ENCODE results near the gene KCNG2.

DNA sequence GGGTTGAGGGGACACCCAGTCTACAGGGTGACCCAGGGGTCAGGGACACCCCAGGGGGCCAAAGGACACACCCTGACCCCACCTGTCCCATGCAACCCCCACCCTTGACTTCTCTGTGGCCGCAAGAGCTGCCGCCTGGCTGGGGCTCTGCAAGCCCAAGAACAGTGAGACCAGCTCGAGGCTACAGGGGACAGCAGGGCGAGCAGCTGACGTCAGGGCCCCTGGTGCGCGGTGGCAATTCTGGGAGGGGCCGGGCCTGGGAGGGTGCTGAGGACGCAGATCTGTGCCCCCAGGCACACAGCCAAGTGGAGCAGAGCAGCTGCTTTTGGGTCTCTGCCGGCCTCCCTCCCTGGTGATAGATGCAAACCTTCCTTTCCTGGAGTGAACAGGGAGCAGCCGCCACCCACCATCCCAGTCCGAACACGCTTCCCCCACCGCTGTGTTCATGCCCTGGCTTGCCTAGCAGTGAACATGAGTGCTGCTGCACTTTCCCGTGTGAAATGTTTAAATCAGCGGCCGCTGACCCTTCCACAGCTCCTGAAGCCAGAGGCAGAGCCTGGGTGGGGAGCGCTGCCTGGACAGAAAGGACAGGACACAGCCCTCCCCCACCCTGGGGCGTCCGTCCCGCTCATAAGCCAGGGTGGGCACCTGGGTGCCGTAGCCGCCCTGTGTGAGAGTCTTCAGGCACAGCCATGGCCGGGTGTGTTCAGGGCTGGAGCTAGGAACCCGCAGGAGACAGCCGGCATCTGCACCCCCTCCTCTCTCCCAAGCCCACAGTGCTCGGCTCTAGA, 106.8 kb downstream of the KCNG2 start:
- TF ChIP-seq ETV6 (conservative IDR thresholded peaks at IDR 0.05 in 1 of 2, IDR thresholded peaks at IDR 0.05 in 1 of 2; ENCODE audit: borderline replicate concordance in 1 of 2, low read depth in 1 of 2) (no peak), EZH2 (IDR thresholded peaks at IDR 0.05; ENCODE audit: borderline replicate concordance, control insufficient read depth, low read depth, low read length) (no peak), CHD4 (IDR thresholded peaks at IDR 0.05) (no peak), NR2C1 (IDR thresholded peaks at IDR 0.05) (no peak), BACH1 (IDR thresholded peaks at IDR 0.05; ENCODE audit: borderline replicate concordance) (no peak), ZZZ3 (IDR thresholded peaks at IDR 0.05; ENCODE audit: control insufficient read depth, insufficient read length, low read depth) (no peak), CBFB (IDR thresholded peaks at IDR 0.05; ENCODE audit: low read depth) (no peak), BMI1 (IDR thresholded peaks at IDR 0.05; ENCODE audit: borderline replicate concordance) (no peak)
- TF ChIP-seq, protein P1, sequence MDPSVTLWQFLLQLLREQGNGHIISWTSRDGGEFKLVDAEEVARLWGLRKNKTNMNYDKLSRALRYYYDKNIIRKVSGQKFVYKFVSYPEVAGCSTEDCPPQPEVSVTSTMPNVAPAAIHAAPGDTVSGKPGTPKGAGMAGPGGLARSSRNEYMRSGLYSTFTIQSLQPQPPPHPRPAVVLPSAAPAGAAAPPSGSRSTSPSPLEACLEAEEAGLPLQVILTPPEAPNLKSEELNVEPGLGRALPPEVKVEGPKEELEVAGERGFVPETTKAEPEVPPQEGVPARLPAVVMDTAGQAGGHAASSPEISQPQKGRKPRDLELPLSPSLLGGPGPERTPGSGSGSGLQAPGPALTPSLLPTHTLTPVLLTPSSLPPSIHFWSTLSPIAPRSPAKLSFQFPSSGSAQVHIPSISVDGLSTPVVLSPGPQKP (IDR thresholded peaks at IDR 0.05; ENCODE audit: low read depth, low read length), result no peak
- TF ChIP-seq, protein P2, sequence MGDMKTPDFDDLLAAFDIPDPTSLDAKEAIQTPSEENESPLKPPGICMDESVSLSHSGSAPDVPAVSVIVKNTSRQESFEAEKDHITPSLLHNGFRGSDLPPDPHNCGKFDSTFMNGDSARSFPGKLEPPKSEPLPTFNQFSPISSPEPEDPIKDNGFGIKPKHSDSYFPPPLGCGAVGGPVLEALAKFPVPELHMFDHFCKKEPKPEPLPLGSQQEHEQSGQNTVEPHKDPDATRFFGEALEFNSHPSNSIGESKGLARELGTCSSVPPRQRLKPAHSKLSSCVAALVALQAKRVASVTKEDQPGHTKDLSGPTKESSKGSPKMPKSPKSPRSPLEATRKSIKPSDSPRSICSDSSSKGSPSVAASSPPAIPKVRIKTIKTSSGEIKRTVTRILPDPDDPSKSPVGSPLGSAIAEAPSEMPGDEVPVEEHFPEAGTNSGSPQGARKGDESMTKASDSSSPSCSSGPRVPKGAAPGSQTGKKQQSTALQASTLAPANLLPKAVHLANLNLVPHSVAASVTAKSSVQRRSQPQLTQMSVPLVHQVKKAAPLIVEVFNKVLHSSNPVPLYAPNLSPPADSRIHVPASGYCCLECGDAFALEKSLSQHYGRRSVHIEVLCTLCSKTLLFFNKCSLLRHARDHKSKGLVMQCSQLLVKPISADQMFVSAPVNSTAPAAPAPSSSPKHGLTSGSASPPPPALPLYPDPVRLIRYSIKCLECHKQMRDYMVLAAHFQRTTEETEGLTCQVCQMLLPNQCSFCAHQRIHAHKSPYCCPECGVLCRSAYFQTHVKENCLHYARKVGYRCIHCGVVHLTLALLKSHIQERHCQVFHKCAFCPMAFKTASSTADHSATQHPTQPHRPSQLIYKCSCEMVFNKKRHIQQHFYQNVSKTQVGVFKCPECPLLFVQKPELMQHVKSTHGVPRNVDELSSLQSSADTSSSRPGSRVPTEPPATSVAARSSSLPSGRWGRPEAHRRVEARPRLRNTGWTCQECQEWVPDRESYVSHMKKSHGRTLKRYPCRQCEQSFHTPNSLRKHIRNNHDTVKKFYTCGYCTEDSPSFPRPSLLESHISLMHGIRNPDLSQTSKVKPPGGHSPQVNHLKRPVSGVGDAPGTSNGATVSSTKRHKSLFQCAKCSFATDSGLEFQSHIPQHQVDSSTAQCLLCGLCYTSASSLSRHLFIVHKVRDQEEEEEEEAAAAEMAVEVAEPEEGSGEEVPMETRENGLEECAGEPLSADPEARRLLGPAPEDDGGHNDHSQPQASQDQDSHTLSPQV (IDR thresholded peaks at IDR 0.05), result no peak

Measured in GM12878 (cell line).